ENCODE data around the gene SLAMF9. TPM values are rescaled to one million over a fixed set of nuclear protein-coding genes. Genes with fewer than 3 reads are reported as not detected.

Gene SLAMF9
- total and polyA plus RNA-seq, 2 donors (not counting 3 experiments of a cell fraction or from before 2014, with no cell fraction given), result not detected

GRCh38 chr1:159951016-159951415 is 3.0 kb downstream of the SLAMF9 start:
- dilution Hi-C loops (cut with MboI; ENCODE audit: extremely low pct_ligation_motif_present, low sequenced_read_pairs) (no loop called here), intact Hi-C loops (cut with micrococcal nuclease) (no loop called here)
- FAIRE-seq (no peak), DNase-seq (ENCODE audit: low read depth, low spot score) (no peak)
- no peaks in the 10 kb centered on the region for H4K20me1 ChIP-seq (replicated peaks; ENCODE audit: control insufficient read depth, extremely low read depth, insufficient read depth, low read length)
- H3K36me3 ChIP-seq (ENCODE audit: control insufficient read depth in 2 of 2, extremely low read depth in 1 of 2, insufficient read depth in 2 of 2, low read length in 2 of 2), result no peaks in the 10 kb centered on the region
- ChIA-PET POLR2A (no interaction called here), CTCF (interaction anchor here (1.6 kb wide), 1 partner anchor 152 kb away, joined by 4 read pairs; no protein-coding TSS in a partner anchor)
- H3K9me1 ChIP-seq (replicated peaks; ENCODE audit: control insufficient read depth, extremely low read depth, insufficient read depth, low read length), result no peaks in the 10 kb centered on the region
- H3K9me3 ChIP-seq (replicated peaks; ENCODE audit: control insufficient read depth, insufficient read depth, low read length), result no peaks in the 10 kb centered on the region
- peaks cover 35 to 36% of the 10 kb centered on the region in 2 experiments for H3K27me3 ChIP-seq (ENCODE audit: control insufficient read depth in 2 of 2, insufficient read depth in 2 of 2, low read length in 2 of 2)
- no peak overlapping the region for H3K9ac ChIP-seq (replicated peaks; ENCODE audit: extremely low read depth, insufficient read depth, low read length)
- no TSS peak for BruUV-seq (replicated peaks)
- H3K4me3 ChIP-seq (replicated peaks in 1 of 3; ENCODE audit: insufficient read depth in 1 of 3, low read depth in 1 of 3, low read length in 3 of 3), result no peak overlapping the region
- no peak overlapping the region for H2AFZ ChIP-seq (ENCODE audit: low read depth, low read length)
- no peak for TF ChIP-seq POLR2AphosphoS5 (IDR thresholded peaks at IDR 0.05; ENCODE audit: insufficient read depth, low read depth, low read length)
- no peak for TF ChIP-seq FOS (IDR thresholded peaks at IDR 0.05; ENCODE audit: borderline replicate concordance, insufficient read depth, low read length)
- TF ChIP-seq MYC (IDR thresholded peaks at IDR 0.05; ENCODE audit: low read depth, low read length), result no peak
- no peak for TF ChIP-seq GATA2 (IDR thresholded peaks at IDR 0.05; ENCODE audit: insufficient read depth, insufficient read length, low read depth, low read length)
- no peak for TF ChIP-seq EZH2 (IDR thresholded peaks at IDR 0.05; ENCODE audit: borderline replicate concordance, low read depth, low read length, severe bottlenecking)
- no peak for TF ChIP-seq CTCF (IDR thresholded peaks at IDR 0.05; ENCODE audit: extremely low read depth in 1 of 2, insufficient read depth in 1 of 2, low read depth in 1 of 2, low read length in 2 of 2)
- TF ChIP-seq JUN (IDR thresholded peaks at IDR 0.05; ENCODE audit: borderline replicate concordance, insufficient read depth, insufficient read length, low read depth), result no peak
- TF ChIP-seq MAX (IDR thresholded peaks at IDR 0.05; ENCODE audit: insufficient read depth, insufficient read length), result no peak
- TF ChIP-seq POLR2A (IDR thresholded peaks at IDR 0.05; ENCODE audit: low read depth, low read length), result no peak
- no peaks in the 10 kb centered on the region for H3K79me2 ChIP-seq (ENCODE audit: control insufficient read depth, insufficient read depth, low read length)
- no peaks in the 10 kb centered on the region for H3K4me1 ChIP-seq (ENCODE audit: control insufficient read depth, extremely low read depth, insufficient read depth, low read length)
- no peak overlapping the region for H3K27ac ChIP-seq (ENCODE audit: insufficient read depth, low read depth, low read length)
- no peak overlapping the region for H3K4me2 ChIP-seq (ENCODE audit: insufficient read depth, low read length)

All from endothelial cell of umbilical vein (primary cell).